HepG2 (cell line): ENCODE measurements around the gene ANK3. TPM values are rescaled to one million over a fixed set of nuclear protein-coding genes. Genes with fewer than 3 reads are reported as not detected.

ENCODE experiments used
- ATAC-seq: fragments of 200-7000 bp; cut with Tn5 transposase; 3 replicates; pipeline ENCODE4 v1.9.1; 2020; ENCODE audit warnings: mild to moderate bottlenecking, moderate library complexity
- BruUV-seq: library from RNA; stranded (reverse); fragments of 400-500 nt; replicated peaks from 2 replicates; lab custom pipeline; 2021; lab: Mats Ljungman, UMichigan
- CTCF ChIA-PET: fragments of 300-600 bp; formaldehyde crosslinking; extraction: SDS; loops from one replicate; lab custom pipeline; 2021; ENCODE audit warnings: low total read pairs, inconsistent platforms, low intra/inter-chr PET ratio; lab: Yijun Ruan, JAX
- POLR2A ChIA-PET: fragments of 350-600 bp; sonication (Branson Sonifier 250); formaldehyde crosslinking; loops from one replicate; lab custom pipeline; 2020; ENCODE audit warnings: antibody characterized with exemption, inconsistent platforms; lab: Yijun Ruan, JAX
- DNase-seq: peaks from one replicate; pipeline ENCODE4 v3.0.0-alpha.2; 2015; ENCODE audit warnings: low spot score
- FAIRE-seq: peaks from 3 replicates; lab custom pipeline; 2011; peaks lifted over from hg19 to GRCh38; lab: Jason Lieb, UNC
- H2AFZ ChIP-seq: one replicate; pipeline ENCODE4 v1.6.1; 2011; ENCODE audit warnings: low read length, inconsistent platforms
- H3K27ac ChIP-seq: fragments of 300-600 bp; 3 replicates; pipeline ENCODE4 v1.8.0; 2011; ENCODE audit warnings: mixed run types, mild to moderate bottlenecking, mixed read lengths, low read length, inconsistent platforms; ENCODE audit not compliant: insufficient read depth; ENCODE audit errors: extremely low read length
- H3K27me3 ChIP-seq, 2 experiments: fragments of 200-600 bp in 1 of 2; 2 replicates in 1 of 2; 3 replicates in 1 of 2; pipeline versions ENCODE4 v1.6.0 to v1.8.0; 2011; ENCODE audit warnings: low read length in 2 of 2, mild to moderate bottlenecking in 2 of 2, moderate library complexity in 2 of 2, inconsistent platforms in 1 of 2; ENCODE audit not compliant: insufficient read depth in 2 of 2, control insufficient read depth in 1 of 2
- H3K36me3 ChIP-seq, 2 experiments: fragments of 200-600 bp in 1 of 2; replicated peaks in 1 of 2; 2 replicates in 1 of 2; 3 replicates in 1 of 2; pipeline versions ENCODE4 v1.5.1 to v1.8.0; 2011; ENCODE audit warnings: low read length in 2 of 2, inconsistent platforms in 1 of 2; ENCODE audit not compliant: insufficient read depth in 2 of 2, control insufficient read depth in 1 of 2
- H3K4me1 ChIP-seq: 2 replicates; pipeline ENCODE4 v1.5.1; 2012; ENCODE audit warnings: low read length, inconsistent platforms; ENCODE audit not compliant: insufficient read depth
- H3K4me2 ChIP-seq: 2 replicates; pipeline ENCODE4 v1.6.0; 2011; ENCODE audit warnings: low read depth, low read length, inconsistent platforms
- H3K4me3 ChIP-seq, 3 experiments: fragments of 200-600 bp in 1 of 3; sonication (generic), shearing (Covaris generic) in 1 of 3; replicated peaks in 1 of 3; 2 replicates each; pipeline ENCODE4 v1.5.1; 2011 to 2016; ENCODE audit warnings: low read length in 3 of 3, inconsistent platforms in 2 of 3, low read depth in 2 of 3, mild to moderate bottlenecking in 2 of 3, control low read depth in 1 of 3, mixed read lengths in 1 of 3; ENCODE audit not compliant: insufficient read depth in 1 of 3
- H3K79me2 ChIP-seq: one replicate; pipeline ENCODE4 v1.6.1; 2011; ENCODE audit warnings: low read length, inconsistent platforms; ENCODE audit not compliant: insufficient read depth
- H3K9ac ChIP-seq: 2 replicates; pipeline ENCODE4 v1.6.0; 2011; ENCODE audit warnings: mild to moderate bottlenecking, low read depth, low read length, inconsistent platforms; ENCODE audit not compliant: insufficient read depth
- H3K9me3 ChIP-seq: 2 replicates; pipeline ENCODE4 v1.5.1; 2012; ENCODE audit warnings: mild to moderate bottlenecking, low read length
- H4K20me1 ChIP-seq: 2 replicates; pipeline ENCODE4 v1.6.0; 2011; ENCODE audit warnings: inconsistent platforms, mild to moderate bottlenecking, low read length, moderate library complexity; ENCODE audit not compliant: insufficient read depth
- DNMT3B ChIP-seq: conservative IDR thresholded peaks from 2 replicates; pipeline ENCODE4 v1.6.1; 2016; ENCODE audit warnings: missing biosample characterization, control low read depth
- ESRRA ChIP-seq: sonication (generic); formaldehyde crosslinking; IDR thresholded peaks from 2 replicates; pipeline ENCODE4 v1.5.1; 2020; ENCODE audit warnings: mild to moderate bottlenecking, low read depth, missing genetic modification reagents
- FOXA1 ChIP-seq, 2 experiments: fragments of 450-650 bp in 1 of 2; sonication (generic) in 1 of 2; formaldehyde crosslinking in 1 of 2; IDR thresholded peaks; 2 replicates each; pipeline versions ENCODE4 v1.4.0 to v1.6.1; 2016 to 2020; ENCODE audit warnings: missing genetic modification reagents in 1 of 2
- KDM5B ChIP-seq: sonication (generic); formaldehyde crosslinking; IDR thresholded peaks from 2 replicates; pipeline ENCODE4 v1.4.0; 2020; ENCODE audit warnings: missing genetic modification reagents, mild to moderate bottlenecking, borderline replicate concordance
- NFE2L2 ChIP-seq: fragments of 150-350 bp; IDR thresholded peaks from 2 replicates; pipeline ENCODE4 v1.6.1; 2014; ENCODE audit warnings: low read length
- ZFYVE20 ChIP-seq: sonication (generic); formaldehyde crosslinking; IDR thresholded peaks from 2 replicates; pipeline ENCODE4 v1.8.0; 2023; ENCODE audit warnings: low read depth, mild to moderate bottlenecking, moderate library complexity, missing genetic modification reagents, borderline replicate concordance
- ZNF567 ChIP-seq: sonication (generic); formaldehyde crosslinking; IDR thresholded peaks from 2 replicates; pipeline ENCODE4 v1.8.1; 2023; ENCODE audit warnings: mild to moderate bottlenecking, missing genetic modification reagents, borderline replicate concordance
- ZNF572 ChIP-seq: sonication (generic); formaldehyde crosslinking; IDR thresholded peaks from 2 replicates; pipeline ENCODE4 v1.5.1; 2020; ENCODE audit warnings: mild to moderate bottlenecking, missing genetic modification reagents
- ZNF598 ChIP-seq: sonication (generic); formaldehyde crosslinking; IDR thresholded peaks from 2 replicates; pipeline ENCODE4 v1.5.1; 2020; ENCODE audit warnings: mild to moderate bottlenecking, missing genetic modification reagents, borderline replicate concordance
- ZNF674 ChIP-seq: sonication (generic); formaldehyde crosslinking; IDR thresholded peaks from 2 replicates; pipeline ENCODE4 v1.5.0; 2020; ENCODE audit warnings: low read depth, mild to moderate bottlenecking, missing genetic modification reagents
- in situ Hi-C: cut with HindIII; loops from 2 replicates; pipeline ENCODE4 v1.10.0; 2017; ENCODE audit warnings: low pct_unique_long_range_greater_than_20kb; ENCODE audit not compliant: extremely low pct_ligation_motif_present
- intact Hi-C: fragments of 100-400 bp; cut with micrococcal nuclease; formaldehyde crosslinking; loops from one replicate; pipeline ENCODE4 v1.10.0; 2022; ENCODE audit not compliant: unreplicated experiment
- polyA plus RNA-seq, 8 experiments: library from polyadenylated mRNA; depleted of rRNA in 3 of 8; stranded (reverse) in 7 of 8; unstranded in 1 of 8; fragments of >200 nt; fragmentation: Illumina TruSeq in 4 of 8; extraction: Trizol in 4 of 8; gene quantifications; 2 replicates each; pipeline versions ENCODE4 v1.2.1 to v1.2.3, GENCODE V29; 2011 to 2016; ENCODE audit warnings: low read depth in 4 of 8, missing spikeins in 1 of 8, mixed read lengths in 1 of 8; ENCODE audit not compliant: insufficient read depth in 1 of 8
- total RNA-seq, 5 experiments: library from RNA; depleted of rRNA; stranded (reverse); fragments of >200 nt; fragmentation: Illumina TruSeq; extraction: Trizol; gene quantifications; 2 replicates each; pipeline ENCODE4 v1.2.3, GENCODE V29; 2016; ENCODE audit warnings: low read depth in 1 of 5
- TF ChIP-seq, protein P1 (sequence below): fragments of 450-650 bp; IDR thresholded peaks from 2 replicates; pipeline ENCODE4 v1.6.1; 2016
- TF ChIP-seq, protein P2 (sequence below): sonication (generic); formaldehyde crosslinking; conservative IDR thresholded peaks from 2 replicates; pipeline ENCODE4 v1.4.0; 2020; ENCODE audit warnings: missing genetic modification reagents
- TF ChIP-seq, protein P3 (sequence below): sonication (generic); formaldehyde crosslinking; conservative IDR thresholded peaks from 2 replicates; pipeline ENCODE4 v1.4.0; 2020; ENCODE audit warnings: missing genetic modification reagents
- TF ChIP-seq, protein P4 (sequence below): sonication (generic); formaldehyde crosslinking; IDR thresholded peaks from 2 replicates; pipeline ENCODE4 v1.5.1; 2020; ENCODE audit warnings: missing genetic modification reagents, mild to moderate bottlenecking, borderline replicate concordance

The ANK3 gene
- total and polyA plus RNA-seq, 2 of the 13 experiments (the other 11 are each of a cell fraction or from before 2014, with no cell fraction given), result not detected

DNA sequence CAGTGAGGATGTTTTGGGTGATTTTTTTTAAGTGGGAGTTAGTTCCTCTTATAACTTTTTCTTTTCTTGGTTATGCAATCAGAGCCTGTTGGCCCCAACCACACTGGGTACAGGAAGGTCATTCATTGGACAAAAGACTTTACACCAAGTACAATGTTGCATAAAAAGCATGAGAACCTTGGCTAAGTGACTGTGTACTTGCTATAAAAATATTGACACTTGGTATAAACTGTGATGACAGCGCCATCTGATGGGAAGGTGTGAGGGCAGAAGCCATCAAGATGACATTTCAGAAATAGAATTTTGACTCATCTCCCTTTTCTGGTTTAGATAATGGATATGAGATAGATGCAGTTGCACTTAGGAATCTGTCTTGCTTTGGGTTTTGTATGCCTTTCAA is 357.0 kb downstream of the ANK3 start (continued):
- no peak for TF ChIP-seq FOXA1 (IDR thresholded peaks at IDR 0.05)
- TF ChIP-seq FOXA1 (CRISPR knock-in tag; IDR thresholded peaks at IDR 0.05), result 0 out of 2 replicates have a peak, but pooled peaks have one; percentile 34

DNA sequence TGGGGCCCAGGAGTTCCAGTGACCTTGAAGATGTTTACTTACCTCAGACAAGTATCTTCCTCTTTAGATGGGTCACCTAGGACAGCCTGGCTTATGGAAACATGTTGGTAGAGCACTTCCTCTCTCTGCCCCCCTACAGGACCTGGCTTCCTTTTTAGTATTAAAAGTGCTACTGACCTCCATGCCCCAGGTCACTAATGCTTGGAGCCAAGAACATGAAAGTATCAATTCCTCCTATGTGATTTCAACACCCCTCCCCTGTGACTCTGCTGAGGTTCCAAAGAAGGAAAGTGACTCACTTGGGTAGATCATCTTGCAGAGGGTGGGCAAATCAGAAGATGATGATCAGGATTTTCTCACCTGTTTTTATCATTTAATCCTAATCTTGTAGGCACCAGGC is 358.0 kb downstream of the ANK3 start:
- no TSS peak for BruUV-seq
- TF ChIP-seq, protein P1, sequence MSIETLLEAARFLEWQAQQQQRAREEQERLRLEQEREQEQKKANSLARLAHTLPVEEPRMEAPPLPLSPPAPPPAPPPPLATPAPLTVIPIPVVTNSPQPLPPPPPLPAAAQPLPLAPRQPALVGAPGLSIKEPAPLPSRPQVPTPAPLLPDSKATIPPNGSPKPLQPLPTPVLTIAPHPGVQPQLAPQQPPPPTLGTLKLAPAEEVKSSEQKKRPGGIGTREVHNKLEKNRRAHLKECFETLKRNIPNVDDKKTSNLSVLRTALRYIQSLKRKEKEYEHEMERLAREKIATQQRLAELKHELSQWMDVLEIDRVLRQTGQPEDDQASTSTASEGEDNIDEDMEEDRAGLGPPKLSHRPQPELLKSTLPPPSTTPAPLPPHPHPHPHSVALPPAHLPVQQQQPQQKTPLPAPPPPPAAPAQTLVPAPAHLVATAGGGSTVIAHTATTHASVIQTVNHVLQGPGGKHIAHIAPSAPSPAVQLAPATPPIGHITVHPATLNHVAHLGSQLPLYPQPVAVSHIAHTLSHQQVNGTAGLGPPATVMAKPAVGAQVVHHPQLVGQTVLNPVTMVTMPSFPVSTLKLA, result no peak
- TF ChIP-seq ZNF572 (CRISPR knock-in tag) (no peak), DNMT3B (no peak), ESRRA (CRISPR knock-in tag) (no peak), ZNF598 (CRISPR knock-in tag) (no peak), ZNF674 (no peak), KDM5B (no peak), ZNF567 (no peak), NFE2L2 (no peak), ZFYVE20 (CRISPR knock-in tag) (no peak)
- TF ChIP-seq, protein P2, sequence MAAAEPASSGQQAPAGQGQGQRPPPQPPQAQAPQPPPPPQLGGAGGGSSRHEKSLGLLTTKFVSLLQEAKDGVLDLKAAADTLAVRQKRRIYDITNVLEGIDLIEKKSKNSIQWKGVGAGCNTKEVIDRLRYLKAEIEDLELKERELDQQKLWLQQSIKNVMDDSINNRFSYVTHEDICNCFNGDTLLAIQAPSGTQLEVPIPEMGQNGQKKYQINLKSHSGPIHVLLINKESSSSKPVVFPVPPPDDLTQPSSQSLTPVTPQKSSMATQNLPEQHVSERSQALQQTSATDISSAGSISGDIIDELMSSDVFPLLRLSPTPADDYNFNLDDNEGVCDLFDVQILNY (CRISPR knock-in tag), result no peak
- TF ChIP-seq, protein P3, sequence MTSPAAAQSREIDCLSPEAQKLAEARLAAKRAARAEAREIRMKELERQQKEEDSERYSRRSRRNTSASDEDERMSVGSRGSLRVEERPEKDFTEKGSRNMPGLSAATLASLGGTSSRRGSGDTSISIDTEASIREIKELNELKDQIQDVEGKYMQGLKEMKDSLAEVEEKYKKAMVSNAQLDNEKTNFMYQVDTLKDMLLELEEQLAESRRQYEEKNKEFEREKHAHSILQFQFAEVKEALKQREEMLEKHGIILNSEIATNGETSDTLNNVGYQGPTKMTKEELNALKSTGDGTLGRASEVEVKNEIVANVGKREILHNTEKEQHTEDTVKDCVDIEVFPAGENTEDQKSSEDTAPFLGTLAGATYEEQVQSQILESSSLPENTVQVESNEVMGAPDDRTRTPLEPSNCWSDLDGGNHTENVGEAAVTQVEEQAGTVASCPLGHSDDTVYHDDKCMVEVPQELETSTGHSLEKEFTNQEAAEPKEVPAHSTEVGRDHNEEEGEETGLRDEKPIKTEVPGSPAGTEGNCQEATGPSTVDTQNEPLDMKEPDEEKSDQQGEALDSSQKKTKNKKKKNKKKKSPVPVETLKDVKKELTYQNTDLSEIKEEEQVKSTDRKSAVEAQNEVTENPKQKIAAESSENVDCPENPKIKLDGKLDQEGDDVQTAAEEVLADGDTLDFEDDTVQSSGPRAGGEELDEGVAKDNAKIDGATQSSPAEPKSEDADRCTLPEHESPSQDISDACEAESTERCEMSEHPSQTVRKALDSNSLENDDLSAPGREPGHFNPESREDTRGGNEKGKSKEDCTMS (CRISPR knock-in tag), result no peak
- TF ChIP-seq, protein P4, sequence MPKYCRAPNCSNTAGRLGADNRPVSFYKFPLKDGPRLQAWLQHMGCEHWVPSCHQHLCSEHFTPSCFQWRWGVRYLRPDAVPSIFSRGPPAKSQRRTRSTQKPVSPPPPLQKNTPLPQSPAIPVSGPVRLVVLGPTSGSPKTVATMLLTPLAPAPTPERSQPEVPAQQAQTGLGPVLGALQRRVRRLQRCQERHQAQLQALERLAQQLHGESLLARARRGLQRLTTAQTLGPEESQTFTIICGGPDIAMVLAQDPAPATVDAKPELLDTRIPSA, result no peak
- CTCF ChIA-PET, result interaction anchor here (1.8 kb wide), 1 partner anchor 406 kb away, joined by 11 read pairs; no protein-coding TSS in a partner anchor
- intact Hi-C loops, result loop anchor here (2.0 to 5.0 kb wide), 2 partner anchors 124 to 201 kb away; partner anchors contain the start of gene CCDC6
- Histone ChIP-seq H3K36me3 (no peaks in the 10 kb centered on the region), H2AFZ (no peak overlapping the region), H3K4me2 (no peak overlapping the region), H3K4me3 (no peak overlapping the region), H3K27me3 (no peaks in the 10 kb centered on the region), H3K79me2 (no peaks in the 10 kb centered on the region), H3K9me3 (no peaks in the 10 kb centered on the region), H4K20me1 (no peaks in the 10 kb centered on the region), H3K4me1 (no peaks in the 10 kb centered on the region), H3K27ac (no peak overlapping the region), H3K9ac (no peak overlapping the region)
- no peak for DNase-seq
- FAIRE-seq, result no peak
- ATAC-seq, result no peak
- in situ Hi-C loops, result loop anchor here (5.0 to 25.0 kb wide), 3 partner anchors 169 to 1244 kb away; no protein-coding TSS in a partner anchor
- POLR2A ChIA-PET, result no interaction called here
